NK-92 (cell line): ENCODE data around the gene CDCA7L.
"Not testable (repeated sequence)": the region's sequence is repeated elsewhere in the genome, so short reads cannot be mapped to it uniquely, and the experiment has no call there.

Experiments used
- DNase-seq: peaks from one replicate; lab custom pipeline; 2025; ENCODE audit not compliant: unreplicated experiment; lab: John Stamatoyannopoulos, UW

Gene CDCA7L

DNA sequence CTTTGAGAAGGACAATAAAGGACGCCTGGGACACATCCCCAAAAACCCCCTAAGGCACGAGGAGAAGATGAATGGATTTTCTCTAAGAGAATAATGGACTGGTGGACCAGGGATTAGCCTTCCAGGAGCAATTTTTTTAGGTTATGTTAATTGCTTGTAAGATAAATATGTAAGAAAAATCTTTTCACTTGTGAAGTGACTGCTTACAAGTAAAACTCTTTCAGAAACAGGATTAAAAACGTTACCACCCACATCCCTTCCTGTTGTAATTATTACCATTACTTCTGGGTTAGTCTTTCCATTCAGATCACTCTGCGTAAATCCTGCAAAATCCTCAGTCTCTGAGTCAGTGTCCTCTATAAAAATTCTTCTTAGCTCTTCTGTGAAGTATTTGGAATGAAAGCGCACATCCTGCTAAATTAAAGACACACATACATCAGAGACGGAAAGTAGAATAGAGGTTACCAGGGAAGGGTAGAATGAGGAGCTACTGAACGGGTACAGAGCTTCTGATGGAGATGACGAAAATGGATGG is 34.3 kb downstream of the CDCA7L start:
- DNase-seq: no peak

DNA sequence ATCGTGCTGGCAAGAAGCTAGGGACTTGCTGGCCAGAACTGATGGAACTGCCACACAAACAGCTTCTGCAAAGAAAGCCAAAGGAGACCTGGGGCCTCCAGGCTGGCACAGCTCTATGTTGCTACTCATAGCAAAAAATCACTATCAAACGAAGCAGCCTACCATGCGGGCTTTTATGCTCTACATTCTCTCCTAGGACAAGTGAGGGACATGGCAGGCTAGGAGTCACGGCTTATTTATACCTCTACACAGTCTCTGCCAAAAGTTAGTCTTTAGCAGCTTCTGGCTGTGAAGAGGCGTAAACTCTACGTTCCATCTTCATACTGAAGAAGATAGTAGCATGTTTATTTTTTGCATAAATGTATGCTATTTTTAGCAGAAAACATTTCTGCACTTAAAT is 35.4 kb downstream of the CDCA7L start:
- no peak for DNase-seq

DNA sequence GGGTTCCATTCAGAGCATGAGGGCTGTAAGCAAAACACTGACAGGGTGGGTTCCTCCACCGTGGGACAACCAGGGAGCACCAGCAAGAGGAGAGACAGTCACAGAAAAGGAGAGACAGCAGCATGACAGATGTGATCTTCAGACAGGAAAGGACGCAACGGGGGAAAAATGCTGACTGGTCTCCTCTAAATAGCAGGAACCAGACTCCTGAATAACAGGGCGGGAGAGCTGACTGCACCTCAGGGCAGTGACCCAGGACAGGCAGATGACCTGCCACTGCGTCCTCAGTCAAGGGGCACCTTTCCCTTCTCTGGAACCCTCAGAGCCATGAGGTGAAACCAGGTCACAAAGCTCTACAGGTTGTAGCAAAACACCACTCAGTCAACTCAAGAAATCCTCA is 37.0 kb downstream of the CDCA7L start:
- DNase-seq: no peak

DNA sequence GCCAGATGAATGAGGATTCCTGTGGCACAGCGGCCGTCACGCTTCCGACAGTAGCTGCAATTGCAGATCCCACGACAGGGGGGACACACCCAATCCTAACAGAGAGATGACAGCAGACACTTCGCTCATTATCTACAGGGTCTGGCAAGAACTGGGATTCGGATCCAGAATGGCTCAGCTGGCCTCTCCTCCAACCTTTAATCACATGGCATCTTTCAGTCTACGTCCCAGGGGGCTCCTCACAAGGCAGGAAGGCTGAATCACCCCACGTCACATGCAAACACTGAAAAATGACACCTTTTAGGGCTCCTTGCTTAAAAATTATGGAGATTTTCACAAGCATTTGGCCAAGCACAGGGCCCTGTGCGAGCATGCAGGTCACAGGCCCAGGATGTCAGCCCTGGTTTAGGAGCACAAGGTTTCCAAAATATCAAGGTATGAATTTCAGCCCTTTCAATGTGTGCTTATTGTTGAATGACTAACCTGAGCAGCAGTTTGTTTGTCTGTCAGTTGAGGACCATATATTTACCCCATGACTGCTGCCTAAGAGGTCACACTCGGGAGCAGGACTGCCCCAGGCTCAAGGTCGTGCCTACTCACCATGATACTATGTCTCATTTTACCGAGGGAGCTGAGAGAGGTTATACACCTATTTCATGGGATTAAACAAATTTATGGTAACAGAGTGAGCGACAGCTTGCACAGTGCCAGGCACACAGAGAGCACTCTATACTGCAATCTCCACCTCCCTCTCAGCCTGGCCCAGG is 42.5 kb downstream of the CDCA7L start:
- no peak for DNase-seq

DNA sequence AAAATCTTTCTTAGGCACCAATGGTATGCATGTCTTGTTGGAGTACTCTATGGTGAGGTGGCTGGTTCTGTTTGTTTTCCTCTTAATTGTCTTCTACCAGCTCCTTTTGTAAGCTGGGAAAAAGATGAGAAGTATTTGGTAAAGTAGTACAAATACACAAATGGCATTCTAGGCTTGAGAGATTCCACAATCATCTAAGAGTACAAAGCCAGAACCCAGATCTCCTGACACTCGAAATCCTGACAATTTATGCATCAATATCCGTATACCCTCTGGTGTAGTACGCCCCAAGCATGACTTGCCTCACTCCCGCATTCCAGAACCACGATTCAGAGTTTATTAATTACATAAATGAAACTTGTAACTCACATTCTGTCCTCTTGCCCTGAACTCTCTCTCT is 43.5 kb downstream of the CDCA7L start:
- no peak for DNase-seq

DNA sequence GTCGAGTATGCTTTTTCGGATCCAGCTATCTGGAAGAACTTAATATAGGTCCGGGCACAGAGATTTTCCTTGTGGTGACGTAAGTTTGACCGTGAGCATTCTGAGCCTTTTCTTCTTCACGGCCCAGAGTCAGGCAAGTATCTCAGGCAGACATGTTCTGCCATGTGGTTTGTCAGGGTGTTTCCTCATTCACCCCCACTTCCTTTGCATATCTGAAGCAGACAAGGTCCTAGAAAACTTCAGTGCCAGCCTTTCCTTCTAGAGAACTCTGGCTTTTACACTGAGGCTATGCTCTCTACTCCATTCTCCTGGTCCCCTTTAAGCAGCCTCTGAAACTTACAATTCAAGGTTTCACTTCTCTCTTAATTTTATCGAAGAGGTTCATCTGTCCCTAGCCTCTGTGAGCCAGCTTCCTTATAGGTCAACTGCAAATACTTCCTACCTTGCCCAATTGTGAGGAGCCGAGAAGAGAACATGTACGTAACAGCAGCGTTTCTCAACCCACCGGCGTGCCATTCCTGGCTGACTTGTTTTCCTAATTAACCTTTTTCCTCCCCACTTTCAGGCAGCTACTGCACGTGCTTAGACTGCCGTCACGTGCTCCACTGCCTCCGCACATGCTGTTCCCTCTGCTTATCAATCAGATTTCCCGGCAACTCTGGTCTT is 47.3 kb downstream of the CDCA7L start:
- no peak for DNase-seq

DNA sequence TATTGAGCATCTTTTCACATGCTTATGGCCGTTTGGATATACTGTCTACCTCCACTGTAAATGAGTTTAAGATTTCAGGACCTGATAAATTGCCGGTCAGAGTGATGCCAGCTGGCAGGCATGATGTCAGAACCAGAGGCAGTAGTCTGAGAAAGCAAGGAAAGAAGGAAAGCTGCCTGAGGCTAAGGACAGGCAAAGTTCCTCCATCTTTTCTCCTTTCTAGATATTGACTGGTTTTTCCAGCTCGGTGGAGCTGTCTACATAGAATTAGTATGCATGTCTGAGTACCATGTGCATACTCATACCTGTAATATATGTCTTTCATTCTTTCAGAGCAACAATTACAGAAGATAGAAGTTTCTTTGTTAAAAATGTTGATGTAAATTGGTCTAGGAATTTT is 52.3 kb downstream of the CDCA7L start:
- DNase-seq: no peak

DNA sequence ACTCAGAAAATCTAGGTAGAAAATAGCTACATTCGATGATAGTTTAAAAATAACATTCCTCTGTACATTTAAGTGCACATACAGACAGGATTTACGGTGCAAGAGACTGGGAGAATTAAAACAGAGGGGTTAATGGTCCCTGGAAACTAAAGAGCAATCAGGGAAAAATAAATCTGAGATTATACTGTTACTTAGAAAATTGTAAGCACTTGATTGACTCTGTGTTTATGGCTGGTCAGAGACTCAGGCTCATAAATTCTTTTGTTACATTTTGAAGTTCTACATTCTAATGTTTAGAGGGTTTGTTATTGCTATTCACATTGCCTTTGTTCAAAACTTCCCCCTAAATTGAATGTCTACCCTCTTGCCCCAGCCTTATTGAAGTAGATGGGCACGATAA is 54.4 kb downstream of the CDCA7L start:
- DNase-seq: no peak

DNA sequence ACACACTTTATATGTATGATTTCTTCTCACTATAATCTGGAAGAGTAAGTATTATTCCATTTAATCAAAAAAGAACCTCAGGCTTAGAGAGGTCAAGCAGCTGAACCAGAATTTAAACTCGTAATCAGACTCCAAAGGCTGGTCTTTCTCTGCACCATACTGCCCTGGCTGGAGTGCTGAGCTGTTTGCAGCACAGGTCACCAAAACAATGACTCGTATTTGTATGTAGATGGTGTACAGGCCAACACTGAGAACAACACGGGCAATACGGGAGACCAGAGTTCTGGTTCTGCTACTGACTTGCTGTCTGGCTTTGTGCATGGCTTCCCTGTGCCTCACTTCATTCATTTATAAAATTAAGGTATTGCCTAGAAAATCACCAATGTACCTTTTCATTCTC is 57.9 kb downstream of the CDCA7L start:
- DNase-seq: no peak

DNA sequence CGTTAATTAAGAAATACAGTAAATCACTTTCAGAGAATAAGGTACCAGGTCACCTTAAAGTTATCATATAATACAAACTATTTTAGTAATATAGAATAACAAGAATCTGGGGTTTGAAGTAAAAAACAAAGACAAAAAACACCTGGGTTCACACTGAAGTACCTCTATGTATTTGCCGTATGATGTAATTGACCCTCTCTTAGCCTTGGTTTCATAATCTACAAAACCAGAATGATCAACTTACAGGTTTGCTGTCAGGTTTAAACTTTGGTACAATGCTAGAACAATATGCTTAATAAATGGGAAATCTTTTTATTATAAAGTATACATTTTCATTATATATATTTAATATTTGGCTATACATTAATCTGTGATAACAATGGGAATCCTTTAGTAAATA is 58.3 kb downstream of the CDCA7L start:
- DNase-seq: no peak

DNA sequence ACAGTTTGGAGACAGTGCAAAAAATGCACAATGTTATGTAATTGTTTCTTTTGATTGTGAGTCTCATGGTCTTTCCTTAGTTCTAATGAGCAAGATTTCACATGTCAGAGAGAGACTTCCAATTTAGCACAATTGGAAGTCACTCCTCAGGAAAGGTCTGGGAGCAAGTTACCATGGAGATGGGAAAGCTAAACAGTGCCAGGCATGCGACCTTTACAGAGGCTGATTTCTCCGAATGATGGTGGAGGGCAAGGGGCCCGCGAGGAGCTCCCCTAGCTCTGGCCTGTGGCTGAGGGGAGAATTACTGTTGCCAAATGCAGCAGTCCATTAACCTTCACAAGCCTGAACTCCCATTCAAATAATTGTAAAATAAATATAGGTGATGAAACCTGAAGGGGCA is 59.3 kb downstream of the CDCA7L start:
- no peak for DNase-seq

DNA sequence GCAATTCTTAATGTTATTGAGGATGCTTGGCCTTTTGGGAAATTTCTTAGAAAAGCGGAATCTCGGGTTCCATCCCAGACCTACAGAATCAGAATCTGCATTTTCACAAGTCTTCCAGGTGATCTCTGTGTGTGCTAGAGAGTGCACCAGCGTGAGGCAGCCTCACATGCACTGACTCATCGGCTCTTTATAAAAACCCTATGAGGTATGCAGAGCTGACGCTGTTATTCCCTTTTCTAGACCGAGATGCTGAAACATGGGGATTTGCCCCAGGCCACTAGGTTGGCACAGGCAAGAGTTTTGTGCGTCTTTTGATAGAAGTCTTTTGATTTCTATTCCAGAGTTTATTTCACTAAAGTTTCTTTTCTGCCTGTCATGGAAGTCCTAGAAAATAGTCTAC is 61.2 kb downstream of the CDCA7L start:
- no peak for DNase-seq

DNA sequence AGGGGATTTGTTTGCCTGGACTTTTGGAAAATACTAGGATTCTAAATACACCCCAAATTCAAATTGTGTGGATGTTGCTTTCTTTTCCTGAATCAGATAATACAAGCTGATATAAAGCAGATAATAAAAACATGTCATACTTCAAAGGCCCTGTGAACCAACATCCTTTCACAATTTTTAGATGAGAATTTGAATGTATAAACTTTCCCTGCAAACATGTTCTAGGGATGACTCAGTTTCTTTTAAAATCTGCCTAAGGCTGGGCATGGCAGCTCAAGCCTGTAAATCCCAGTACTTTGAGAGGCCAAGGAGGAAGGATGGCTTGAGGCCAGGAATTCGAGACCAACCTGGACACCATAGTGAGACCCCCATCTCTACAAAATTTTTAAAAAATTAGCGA is 62.2 kb downstream of the CDCA7L start:
- not testable (repeated sequence) for DNase-seq

DNA sequence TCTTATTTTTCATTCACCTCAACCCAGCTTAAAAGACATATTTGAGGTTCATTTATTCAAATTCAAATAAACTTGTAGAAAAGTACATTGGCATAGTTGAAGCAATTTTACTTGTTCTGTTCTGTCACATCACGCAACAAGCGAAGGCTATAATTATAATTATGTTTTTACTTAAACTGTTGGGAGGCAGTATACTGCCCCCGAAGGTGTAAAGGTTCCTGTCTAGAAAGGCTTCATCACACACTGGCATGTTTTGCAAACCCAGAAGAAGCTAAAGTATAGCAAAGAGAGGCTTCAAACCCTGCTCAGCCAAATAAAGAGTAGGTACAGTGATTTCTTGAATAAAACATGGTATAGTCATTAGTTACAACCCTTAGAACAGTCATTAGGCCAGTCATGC is 62.6 kb downstream of the CDCA7L start:
- no peak for DNase-seq

DNA sequence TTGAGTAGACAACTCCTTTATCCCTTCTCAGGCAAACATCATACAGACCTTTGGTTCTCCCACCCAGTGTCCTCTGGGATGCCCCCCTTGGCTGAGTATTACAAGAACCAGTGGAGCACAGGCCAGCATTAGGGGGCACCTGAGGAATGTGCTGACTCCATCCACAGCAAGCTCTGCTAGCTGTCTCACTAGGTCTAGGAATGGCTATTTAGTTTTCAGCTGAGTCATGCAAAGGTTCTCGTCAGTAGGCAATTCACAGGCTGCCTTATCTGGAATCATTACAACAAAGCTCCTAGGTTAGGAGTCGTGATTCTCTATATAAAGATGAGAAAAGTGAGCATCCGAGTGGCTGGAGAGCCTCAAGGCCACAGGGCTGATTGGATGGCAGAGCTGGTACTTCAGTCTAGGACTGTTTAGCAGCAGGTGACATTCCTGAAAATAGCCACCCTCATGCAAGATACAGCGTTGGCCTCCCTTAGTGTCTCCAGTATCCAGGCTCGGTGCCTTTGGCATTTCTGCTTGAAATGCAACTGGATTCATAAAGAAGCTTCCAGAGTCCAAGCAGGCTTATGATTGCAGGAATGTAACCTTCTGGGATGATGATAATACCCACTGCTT is 75.8 kb downstream of the CDCA7L start:
- no peak for DNase-seq

DNA sequence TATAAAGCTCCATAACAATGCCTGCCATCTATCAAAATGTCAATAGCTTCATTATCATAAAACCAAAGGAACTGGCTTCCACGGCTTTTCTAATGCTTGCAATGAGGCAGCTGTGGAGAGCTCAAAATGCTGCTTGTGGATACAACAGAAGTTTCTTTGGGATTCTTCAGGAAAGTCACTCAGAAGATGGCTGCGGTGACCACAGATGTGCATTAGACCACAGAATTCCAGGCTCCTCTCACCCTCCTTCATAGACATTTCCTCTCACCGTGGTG is 77.2 kb downstream of the CDCA7L start:
- no peak for DNase-seq

DNA sequence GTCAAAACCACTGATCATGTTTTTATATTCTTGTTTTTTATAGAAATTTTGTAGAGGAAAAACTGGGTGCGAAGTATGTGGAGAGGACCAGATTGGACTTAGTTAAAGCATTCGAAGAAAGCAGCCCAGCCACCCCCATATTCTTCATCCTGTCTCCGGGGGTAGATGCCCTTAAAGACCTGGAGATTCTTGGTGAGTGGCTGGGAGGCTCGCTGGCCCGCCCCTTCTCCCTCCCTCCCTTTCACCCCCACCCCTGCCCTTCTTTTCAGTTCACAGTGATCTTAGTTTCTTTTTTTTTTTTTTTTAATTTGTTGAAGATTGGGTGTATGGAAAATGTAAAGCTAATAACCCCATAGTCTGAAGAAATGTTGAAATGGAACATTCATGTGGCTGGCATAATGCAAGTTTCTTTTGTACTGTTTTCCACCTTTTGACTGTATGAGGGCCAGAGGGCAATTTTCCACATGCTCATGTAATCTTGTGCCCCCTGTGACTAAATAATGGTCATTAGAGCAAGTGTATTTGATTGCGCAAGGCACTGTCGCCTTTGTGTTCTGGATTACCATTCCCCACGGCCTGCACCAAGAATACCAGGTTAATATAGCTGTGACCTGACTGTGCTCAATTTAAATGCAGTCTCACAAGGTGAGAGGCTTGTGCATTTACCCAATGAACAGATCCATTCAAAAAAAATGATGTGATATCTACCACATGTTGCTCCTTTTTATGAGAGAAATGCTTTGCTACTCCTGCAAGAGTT is 77.7 kb downstream of the CDCA7L start:
- no peak for DNase-seq

DNA sequence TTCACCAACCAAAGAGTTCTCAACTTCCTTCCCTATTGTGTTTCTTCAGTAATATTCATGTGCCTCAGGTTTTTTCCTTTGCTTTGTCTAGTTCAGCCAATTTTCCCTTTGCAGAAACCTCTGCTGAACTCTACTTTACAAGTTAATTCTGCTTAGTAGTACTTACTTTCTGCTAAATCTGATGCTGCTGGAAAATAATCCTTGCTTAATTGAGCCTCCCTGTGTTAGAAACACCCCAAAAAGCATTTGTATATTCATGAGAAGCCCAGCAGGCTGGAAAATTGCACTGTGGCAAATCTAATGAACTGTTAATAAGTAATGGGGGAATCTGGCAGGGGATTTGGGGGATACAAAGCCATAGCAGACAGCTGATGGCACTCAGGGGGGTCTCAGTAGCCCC is 78.5 kb downstream of the CDCA7L start:
- no peak for DNase-seq

DNA sequence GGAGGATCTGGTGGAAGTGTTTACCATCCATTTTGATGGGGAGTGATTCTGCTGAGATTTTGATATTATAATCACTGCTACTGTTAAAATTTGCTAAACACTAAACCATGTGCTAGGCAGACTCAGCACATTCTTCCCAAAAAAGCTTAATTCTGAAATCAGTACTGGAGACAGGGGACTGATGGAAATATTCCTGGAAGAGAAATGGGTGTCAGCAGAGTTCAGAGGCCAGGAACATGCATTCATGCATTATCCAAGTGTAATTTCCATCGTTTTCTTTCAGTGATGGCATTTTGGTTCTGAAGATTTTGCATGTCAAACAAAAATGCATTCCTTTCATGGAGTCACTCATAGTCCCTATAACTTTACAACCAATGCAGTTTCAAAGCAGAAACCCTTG is 79.0 kb downstream of the CDCA7L start:
- DNase-seq: no peak

DNA sequence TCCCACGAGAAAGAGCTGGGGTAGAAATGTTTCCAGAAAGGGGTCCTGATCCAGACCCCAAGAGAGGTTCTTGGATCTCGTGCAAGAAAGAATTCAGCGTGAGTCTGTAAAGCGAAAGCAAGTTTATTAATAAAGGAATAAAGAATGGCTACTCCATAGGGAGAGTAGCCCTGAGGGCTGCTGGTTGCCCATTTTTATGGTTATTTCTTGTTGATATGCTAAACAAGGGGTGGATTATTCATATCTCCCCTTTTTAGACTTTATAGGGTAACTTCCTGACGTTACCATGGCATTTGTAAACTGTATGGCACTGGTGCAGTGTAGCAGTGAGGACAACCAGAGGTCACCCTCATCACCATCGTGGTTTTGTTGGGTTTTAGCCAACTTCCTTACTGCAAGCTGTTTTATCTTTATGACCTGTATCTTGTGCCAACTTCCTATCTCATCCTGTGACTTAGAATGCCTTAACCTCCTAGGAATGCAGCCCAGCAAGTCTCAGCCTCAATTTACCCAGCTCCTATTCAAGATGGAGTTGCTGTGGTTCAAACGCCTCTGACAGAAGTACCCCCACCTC is 80.0 kb downstream of the CDCA7L start:
- not testable (repeated sequence) for DNase-seq

DNA sequence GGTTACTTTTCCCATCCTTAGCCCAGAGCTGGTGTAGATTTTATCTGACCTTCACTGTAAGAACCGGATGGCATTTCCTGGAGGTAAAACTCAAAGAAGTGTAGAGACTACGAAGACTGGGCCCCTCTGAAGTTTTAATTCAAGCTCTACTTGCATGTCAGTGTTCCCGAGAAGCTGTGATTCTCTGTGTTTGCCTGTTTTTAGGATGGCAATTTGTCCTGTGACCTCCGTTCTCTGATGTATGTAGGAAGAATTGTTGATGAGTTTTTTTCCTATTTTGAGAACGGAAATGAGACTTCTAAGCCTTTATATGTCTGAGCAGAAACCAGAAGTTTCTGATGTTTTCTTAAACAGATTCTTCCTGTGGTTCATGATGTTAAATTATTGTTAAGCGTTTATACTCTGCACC is 94.1 kb downstream of the CDCA7L start:
- no peak for DNase-seq
